ENCODE measurements around the gene GRM3. TPM values are rescaled to one million over a fixed set of nuclear protein-coding genes. Genes with fewer than 3 reads are reported as not detected.

The GRM3 gene
- total RNA-seq, 2 experiments from 2014 or later, result not detected

- no peaks in the 10 kb centered on the region for H3K4me1 Mint-ChIP-seq (ENCODE audit: low read depth)
- no peaks in the 10 kb centered on the region for H3K9me3 Mint-ChIP-seq (ENCODE audit: insufficient read depth)
- ChIA-PET POLR2A (no interaction called here), CTCF (no interaction called here)
- no peak overlapping the region for H3K4me3 Mint-ChIP-seq
- no peak overlapping the region for H3K27ac Mint-ChIP-seq
- ATAC-seq (no peak), DNase-seq (no peak)
- no peaks in the 10 kb centered on the region for H3K36me3 Mint-ChIP-seq (ENCODE audit: low read depth)
- H3K27me3 Mint-ChIP-seq (ENCODE audit: low read depth), result no peaks in the 10 kb centered on the region
Measured at GRCh38 chr7:86884152-86884551, 240.4 kb downstream of the GRM3 start.

DNA sequence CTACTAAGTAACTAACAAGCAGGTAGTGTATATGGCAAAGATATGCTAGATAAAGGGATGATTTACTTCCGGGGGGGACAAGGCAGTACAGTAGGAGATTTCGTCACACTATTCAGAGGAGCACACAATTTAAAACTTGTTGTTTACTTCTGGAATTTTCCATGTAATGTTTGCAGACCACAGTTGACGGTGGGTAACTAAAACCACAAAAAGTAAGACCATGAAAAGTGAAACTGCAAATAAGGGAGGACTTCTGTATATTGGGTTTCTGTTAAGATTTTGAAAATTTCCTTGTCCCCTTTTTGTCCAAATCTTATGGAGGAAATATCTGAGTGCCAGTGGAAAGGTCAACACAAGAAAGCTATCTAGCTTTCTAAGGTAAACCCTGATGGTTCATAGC lies 245.8 kb downstream of the GRM3 start:
- POLR2A ChIA-PET, result no interaction called here

GRCh38 chr7:86898171-86898570 lies 254.5 kb downstream of the GRM3 start:
- no peaks in the 10 kb centered on the region for H3K36me3 Mint-ChIP-seq (ENCODE audit: low read depth)
- CTCF ChIA-PET, result no interaction called here
- POLR2A ChIA-PET, result no interaction called here
- no peak overlapping the region for H3K27ac Mint-ChIP-seq
- ATAC-seq, result no peak
- DNase-seq, result no peak
- H3K9me3 Mint-ChIP-seq (ENCODE audit: insufficient read depth), result no peaks in the 10 kb centered on the region
- H3K27me3 Mint-ChIP-seq (ENCODE audit: low read depth), result no peaks in the 10 kb centered on the region
- no peaks in the 10 kb centered on the region for H3K4me1 Mint-ChIP-seq (ENCODE audit: low read depth)
- no peak overlapping the region for H3K4me3 Mint-ChIP-seq

More for the DNA sequence above, 245.8 kb downstream of the GRM3 start:
- Mint-ChIP-seq H3K4me3 (no peak overlapping the region), H3K9me3 (ENCODE audit: insufficient read depth) (no peaks in the 10 kb centered on the region), H3K27me3 (ENCODE audit: low read depth) (no peaks in the 10 kb centered on the region), H3K27ac (no peak overlapping the region), H3K36me3 (ENCODE audit: low read depth) (no peaks in the 10 kb centered on the region), H3K4me1 (ENCODE audit: low read depth) (peaks cover 5% of the 10 kb centered on the region)
- CTCF ChIA-PET, result no interaction called here
- DNase-seq (no peak), ATAC-seq (no peak)

- no peaks in the 10 kb centered on the region for H3K36me3 Mint-ChIP-seq (ENCODE audit: low read depth)
- POLR2A ChIA-PET, result no interaction called here
- ATAC-seq (no peak), DNase-seq (no peak)
- H3K27ac Mint-ChIP-seq, result no peak overlapping the region
- H3K27me3 Mint-ChIP-seq (ENCODE audit: low read depth), result no peaks in the 10 kb centered on the region
- CTCF ChIA-PET, result no interaction called here
- no peak overlapping the region for H3K4me3 Mint-ChIP-seq
- H3K9me3 Mint-ChIP-seq (ENCODE audit: insufficient read depth), result no peaks in the 10 kb centered on the region
- H3K4me1 Mint-ChIP-seq (ENCODE audit: low read depth), result no peaks in the 10 kb centered on the region
Measured at GRCh38 chr7:86900886-86901285, 257.2 kb downstream of the GRM3 start.

DNA sequence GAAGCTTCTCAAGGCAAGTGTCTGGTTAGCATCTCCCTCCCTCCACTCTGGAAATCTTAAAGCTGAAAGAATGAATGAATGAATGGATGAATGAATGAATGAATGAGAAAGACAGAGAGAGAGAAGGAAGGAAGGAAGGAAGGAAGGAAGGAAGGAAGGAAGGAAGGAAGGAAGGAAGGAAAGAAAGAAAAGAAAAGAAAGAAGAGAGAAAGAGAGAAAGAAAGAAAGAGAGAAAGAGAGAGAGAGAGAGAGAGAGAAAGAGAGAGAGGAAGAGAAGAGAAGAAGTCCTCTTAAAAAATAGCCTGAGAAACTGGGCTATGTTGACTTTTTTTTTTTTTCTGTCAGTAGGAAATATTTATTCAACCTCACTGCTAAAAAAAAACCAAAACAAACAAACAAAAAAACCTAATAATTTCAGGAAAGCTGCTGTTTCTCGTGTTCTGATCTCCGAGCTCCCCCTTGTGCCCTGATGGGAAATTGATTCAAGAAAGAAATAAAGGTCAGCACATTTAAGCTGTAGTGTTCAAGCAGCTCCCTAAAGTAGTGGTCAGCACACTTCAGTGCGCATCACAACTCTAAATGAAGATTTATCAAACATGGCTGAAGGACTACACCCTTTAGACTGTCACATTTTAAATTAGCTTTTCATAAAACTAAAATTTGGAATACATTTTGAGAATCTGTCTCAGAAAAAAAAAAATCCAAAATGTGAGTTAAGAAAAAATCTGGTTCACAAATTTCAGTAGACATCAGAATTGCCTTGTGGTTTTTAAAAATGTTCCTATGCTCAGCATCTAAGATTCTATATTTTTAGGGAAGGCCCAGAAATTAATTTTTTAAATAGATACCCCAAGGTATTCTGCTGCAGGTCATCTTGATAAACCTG lies 261.5 kb downstream of the GRM3 start:
- no peaks in the 10 kb centered on the region for H3K4me1 Mint-ChIP-seq (ENCODE audit: low read depth)
- DNase-seq (no peak), ATAC-seq (no peak)
- H3K27ac Mint-ChIP-seq, result no peak overlapping the region
- H3K9me3 Mint-ChIP-seq (ENCODE audit: insufficient read depth), result no peaks in the 10 kb centered on the region
- H3K4me3 Mint-ChIP-seq, result no peak overlapping the region
- H3K36me3 Mint-ChIP-seq (ENCODE audit: low read depth), result no peaks in the 10 kb centered on the region
- POLR2A ChIA-PET, result no interaction called here
- CTCF ChIA-PET, result interaction anchor here (0.6 to 2.1 kb wide), 3 partner anchors 10 to 236 kb away, joined by 3 to 4 read pairs (median 3); no protein-coding TSS in a partner anchor
- no peaks in the 10 kb centered on the region for H3K27me3 Mint-ChIP-seq (ENCODE audit: low read depth)

GRCh38 chr7:86908948-86909347 lies 265.2 kb downstream of the GRM3 start:
- no peak for DNase-seq
- ChIA-PET POLR2A (no interaction called here), CTCF (no interaction called here)
- H3K9me3 Mint-ChIP-seq (ENCODE audit: insufficient read depth), result no peaks in the 10 kb centered on the region
- H3K4me1 Mint-ChIP-seq (ENCODE audit: low read depth), result no peaks in the 10 kb centered on the region
- H3K27ac Mint-ChIP-seq, result no peak overlapping the region
- no peaks in the 10 kb centered on the region for H3K36me3 Mint-ChIP-seq (ENCODE audit: low read depth)
- no peak for ATAC-seq
- H3K4me3 Mint-ChIP-seq, result no peak overlapping the region
- peaks cover 5% of the 10 kb centered on the region for H3K27me3 Mint-ChIP-seq (ENCODE audit: low read depth)

- ChIA-PET CTCF (interaction anchor here (1.8 to 2.3 kb wide), 3 partner anchors 16 to 325 kb away, joined by 6 to 9 read pairs (median 8); no protein-coding TSS in a partner anchor), POLR2A (no interaction called here)
- no peak overlapping the region for H3K4me3 Mint-ChIP-seq
- ATAC-seq (no peak), DNase-seq (no peak)
- H3K27me3 Mint-ChIP-seq (ENCODE audit: low read depth), result peaks cover 7% of the 10 kb centered on the region
- no peaks in the 10 kb centered on the region for H3K36me3 Mint-ChIP-seq (ENCODE audit: low read depth)
- H3K4me1 Mint-ChIP-seq (ENCODE audit: low read depth), result no peaks in the 10 kb centered on the region
- H3K9me3 Mint-ChIP-seq (ENCODE audit: insufficient read depth), result no peaks in the 10 kb centered on the region
- H3K27ac Mint-ChIP-seq, result no peak overlapping the region
Measured at GRCh38 chr7:86911659-86912058, 267.9 kb downstream of the GRM3 start.

GRCh38 chr7:86913709-86914108 lies 270.0 kb downstream of the GRM3 start:
- CTCF ChIA-PET, result no interaction called here
- no peak overlapping the region for H3K27ac Mint-ChIP-seq
- H3K4me1 Mint-ChIP-seq (ENCODE audit: low read depth), result no peaks in the 10 kb centered on the region
- POLR2A ChIA-PET, result no interaction called here
- ATAC-seq, result no peak
- H3K4me3 Mint-ChIP-seq, result no peak overlapping the region
- no peaks in the 10 kb centered on the region for H3K36me3 Mint-ChIP-seq (ENCODE audit: low read depth)
- no peaks in the 10 kb centered on the region for H3K9me3 Mint-ChIP-seq (ENCODE audit: insufficient read depth)
- H3K27me3 Mint-ChIP-seq (ENCODE audit: low read depth), result peaks cover 7% of the 10 kb centered on the region
- DNase-seq, result no peak

All from activated CD8-positive, alpha-beta T cell treated with anti-CD3 and anti-CD28 coated beads, Interleukin-2, amount 10 ng/mL, durations not matched to agents 7 days and 5 days (primary cell).